Colonic mucosa (tissue), 4 donors: ENCODE data around the gene ETV3. TPM values are rescaled to one million over a fixed set of nuclear protein-coding genes. Genes with fewer than 3 reads are reported as not detected.
A peak's percentile ranks its signal among the peaks of the same experiment; 100 is the strongest.

Source experiments
- DNase-seq: peaks from one replicate; pipeline ENCODE4 v3.0.0-alpha.2; 2020
- H3K27ac ChIP-seq: fragments of 200-600 bp; one replicate; pipeline ENCODE4 v1.8.0; 2021
- H3K27me3 ChIP-seq: fragments of 200-600 bp; one replicate; pipeline ENCODE4 v1.8.0; 2021
- H3K36me3 ChIP-seq: fragments of 200-600 bp; one replicate; pipeline ENCODE4 v1.8.0; 2021
- H3K4me1 ChIP-seq: fragments of 200-600 bp; one replicate; pipeline ENCODE4 v1.8.0; 2021; ENCODE audit warnings: mild to moderate bottlenecking
- H3K4me3 ChIP-seq: fragments of 200-600 bp; one replicate; pipeline ENCODE4 v1.8.0; 2021
- H3K9ac ChIP-seq, 2 donors: one replicate each; pipeline ENCODE4 v1.7.0; 2013; ENCODE audit warnings: control low read depth in 2 of 2, low read depth in 2 of 2, low read length in 2 of 2
- H3K9me3 ChIP-seq: fragments of 200-600 bp; one replicate; pipeline ENCODE4 v1.8.0; 2021
- CTCF ChIP-seq: fragments of 200-600 bp; IDR thresholded peaks from one replicate; pipeline ENCODE4 v1.8.0; 2022; ENCODE audit warnings: antibody characterized with exemption, mild to moderate bottlenecking
- intact Hi-C: fragments of 100-400 bp; cut with DNase I; formaldehyde crosslinking; loops from one replicate; pipeline ENCODE4 v1.14.1; 2022
- total RNA-seq, 2 donors: library from RNA; stranded (reverse); fragmentation: NEBNext Ultra II Directional in 1 of 2; extraction: Animal tissue kit (Norgen Biotek cat#: 25700) in 1 of 2; gene quantifications; one replicate each; pipeline ENCODE4 v1.2.1, GENCODE V29; 2021
- donor health status: healthy.
- donor health status: DM: no; HTN: no; CAD: no.
- donor health status: DM: no; HTN: no; CAD: no.

Gene ETV3
- total RNA-seq, 2 donors from 2014 or later = 20.7 to 38.7 TPM

GRCh38 chr1:157137046-157137407 lies 1.2 kb downstream of the ETV3 start:
- intact Hi-C loops = no loop called here

GRCh38 chr1:157136133-157136532 lies 2.1 kb downstream of the ETV3 start:
- peak overlapping the region in 1 of 2 donors; percentile 9 for H3K9ac ChIP-seq
- H3K36me3 ChIP-seq = peaks cover 31% of the 10 kb centered on the region

More at GRCh38 chr1:157137046-157137407, 1.2 kb downstream of the ETV3 start:
- Histone ChIP-seq H3K9ac (peak overlapping the region; percentile 93 to 100), H3K9me3 (no peaks in the 10 kb centered on the region), H3K27me3 (no peaks in the 10 kb centered on the region), H3K4me3 (peak overlapping the region; percentile 78), H3K36me3 (peaks cover 22% of the 10 kb centered on the region), H3K4me1 (peaks cover 7% of the 10 kb centered on the region), H3K27ac (peak overlapping the region; percentile 48)
- DNase-seq = no peak
- TF ChIP-seq CTCF = no peak

GRCh38 chr1:157135646-157136045 lies 2.5 kb downstream of the ETV3 start:
- H3K9ac ChIP-seq = no peak overlapping the region
- H3K9me3 ChIP-seq = no peaks in the 10 kb centered on the region
- intact Hi-C loops = no loop called here
- H3K27me3 ChIP-seq = no peaks in the 10 kb centered on the region
- peaks cover 7% of the 10 kb centered on the region for H3K4me1 ChIP-seq
- no peak overlapping the region for H3K27ac ChIP-seq
- no peak for TF ChIP-seq CTCF
- no peak for DNase-seq
- H3K4me3 ChIP-seq = no peak overlapping the region
- H3K36me3 ChIP-seq = peaks cover 35% of the 10 kb centered on the region

More at GRCh38 chr1:157136133-157136532, 2.1 kb downstream of the ETV3 start:
- Histone ChIP-seq H3K27ac (no peak overlapping the region), H3K9me3 (no peaks in the 10 kb centered on the region), H3K4me1 (peaks cover 7% of the 10 kb centered on the region), H3K4me3 (no peak overlapping the region), H3K27me3 (no peaks in the 10 kb centered on the region)
- TF ChIP-seq CTCF = no peak
- no peak for DNase-seq
- intact Hi-C loops = no loop called here

- Histone ChIP-seq H3K9ac (no peak overlapping the region), H3K36me3 (peaks cover 36% of the 10 kb centered on the region), H3K27ac (no peak overlapping the region)
Measured at GRCh38 chr1:157135070-157135469, 3.1 kb downstream of the ETV3 start.

GRCh38 chr1:157134442-157134841 lies 3.8 kb downstream of the ETV3 start:
- intact Hi-C loops = no loop called here
- no peaks in the 10 kb centered on the region for H3K9me3 ChIP-seq
- H3K36me3 ChIP-seq = peaks cover 36% of the 10 kb centered on the region
- DNase-seq = no peak
- H3K9ac ChIP-seq = no peak overlapping the region
- H3K4me1 ChIP-seq = peaks cover 7% of the 10 kb centered on the region
- no peaks in the 10 kb centered on the region for H3K27me3 ChIP-seq
- no peak overlapping the region for H3K4me3 ChIP-seq
- no peak for TF ChIP-seq CTCF
- H3K27ac ChIP-seq = no peak overlapping the region

More at GRCh38 chr1:157135070-157135469, 3.1 kb downstream of the ETV3 start:
- intact Hi-C loops = no loop called here
- no peak for TF ChIP-seq CTCF
- H3K27me3 ChIP-seq = no peaks in the 10 kb centered on the region
- H3K4me3 ChIP-seq = no peak overlapping the region
- H3K4me1 ChIP-seq = peaks cover 7% of the 10 kb centered on the region
- H3K9me3 ChIP-seq = no peaks in the 10 kb centered on the region
- DNase-seq = no peak
